Measurements from ENCODE around the gene CLTB. TPM values are rescaled to one million over a fixed set of nuclear protein-coding genes. Genes with fewer than 3 reads are reported as not detected.

Gene CLTB
- total RNA-seq, 1 donor from 2014 or later = 216 TPM

DNA sequence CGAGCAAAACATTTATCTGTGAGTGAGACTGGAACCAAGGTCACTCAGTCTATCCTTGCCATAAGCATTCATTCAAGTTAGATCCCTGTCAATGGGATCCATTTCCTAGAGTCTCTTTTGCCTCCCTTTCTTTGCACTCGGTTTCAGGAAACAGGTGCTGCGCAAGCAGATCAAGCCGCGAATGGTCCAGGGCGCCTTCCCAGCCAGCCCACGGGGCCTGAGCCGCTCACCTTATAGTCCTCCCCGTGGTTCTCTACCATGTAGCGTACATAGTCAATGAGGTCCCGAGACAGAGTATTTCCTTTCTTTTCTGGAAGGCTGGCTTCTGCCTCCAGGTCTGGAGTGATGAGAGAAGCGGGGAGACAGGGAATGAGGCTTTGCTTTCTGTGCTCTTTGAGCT is 31.3 kb downstream of the CLTB start:
- Histone ChIP-seq H3K36me3 (peaks cover 50% of the 10 kb centered on the region), H3K9me3 (replicated peaks) (no peaks in the 10 kb centered on the region), H3K4me1 (peaks cover 54% of the 10 kb centered on the region), H3K27ac (replicated peaks) (no peak overlapping the region), H3K4me3 (no peak overlapping the region), H3K27me3 (ENCODE audit: low read depth) (no peaks in the 10 kb centered on the region)
- TF ChIP-seq, protein P1, sequence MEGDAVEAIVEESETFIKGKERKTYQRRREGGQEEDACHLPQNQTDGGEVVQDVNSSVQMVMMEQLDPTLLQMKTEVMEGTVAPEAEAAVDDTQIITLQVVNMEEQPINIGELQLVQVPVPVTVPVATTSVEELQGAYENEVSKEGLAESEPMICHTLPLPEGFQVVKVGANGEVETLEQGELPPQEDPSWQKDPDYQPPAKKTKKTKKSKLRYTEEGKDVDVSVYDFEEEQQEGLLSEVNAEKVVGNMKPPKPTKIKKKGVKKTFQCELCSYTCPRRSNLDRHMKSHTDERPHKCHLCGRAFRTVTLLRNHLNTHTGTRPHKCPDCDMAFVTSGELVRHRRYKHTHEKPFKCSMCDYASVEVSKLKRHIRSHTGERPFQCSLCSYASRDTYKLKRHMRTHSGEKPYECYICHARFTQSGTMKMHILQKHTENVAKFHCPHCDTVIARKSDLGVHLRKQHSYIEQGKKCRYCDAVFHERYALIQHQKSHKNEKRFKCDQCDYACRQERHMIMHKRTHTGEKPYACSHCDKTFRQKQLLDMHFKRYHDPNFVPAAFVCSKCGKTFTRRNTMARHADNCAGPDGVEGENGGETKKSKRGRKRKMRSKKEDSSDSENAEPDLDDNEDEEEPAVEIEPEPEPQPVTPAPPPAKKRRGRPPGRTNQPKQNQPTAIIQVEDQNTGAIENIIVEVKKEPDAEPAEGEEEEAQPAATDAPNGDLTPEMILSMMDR (IDR thresholded peaks at IDR 0.05; ENCODE audit: borderline replicate concordance) = no peak
- DNase-seq = no peak
- intact Hi-C loops (cut with micrococcal nuclease) = no loop called here

DNA sequence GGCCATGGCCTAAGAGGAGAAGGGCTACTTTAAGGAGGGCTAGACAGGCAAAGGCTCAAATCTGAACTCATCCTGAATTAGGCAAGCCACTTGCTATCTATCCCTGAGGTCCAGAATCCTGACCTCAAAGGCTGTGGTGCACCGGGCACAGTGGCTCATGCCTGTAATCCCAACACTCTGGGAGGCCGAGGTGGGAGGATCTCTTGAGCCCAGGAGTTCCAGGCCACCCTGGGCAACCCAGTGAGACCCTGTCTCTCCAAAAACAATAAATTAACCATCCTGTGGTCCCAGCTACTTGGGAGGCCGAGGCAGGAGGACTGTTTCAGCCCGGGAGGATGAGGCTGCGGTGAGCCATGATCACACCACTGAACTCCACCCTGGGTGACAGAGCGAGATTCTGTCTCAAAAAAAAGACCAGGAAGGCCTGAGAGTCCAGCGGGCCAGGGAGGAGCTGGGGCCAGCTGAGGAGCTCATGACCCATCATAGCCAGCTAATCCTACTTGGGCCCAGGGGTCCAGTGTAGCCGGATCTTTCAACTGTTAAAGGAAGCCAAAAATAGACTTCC is 31.9 kb downstream of the CLTB start:
- TF ChIP-seq, protein P1 (IDR thresholded peaks at IDR 0.05; ENCODE audit: borderline replicate concordance) = no peak
- no peak for DNase-seq
- H3K27ac ChIP-seq (replicated peaks) = no peak overlapping the region
- intact Hi-C loops (cut with micrococcal nuclease) = no loop called here
- peaks cover 49% of the 10 kb centered on the region for H3K36me3 ChIP-seq
- no peaks in the 10 kb centered on the region for H3K27me3 ChIP-seq (ENCODE audit: low read depth)
- H3K4me3 ChIP-seq = no peak overlapping the region
- H3K9me3 ChIP-seq (replicated peaks) = no peaks in the 10 kb centered on the region
- peaks cover 49% of the 10 kb centered on the region for H3K4me1 ChIP-seq

DNA sequence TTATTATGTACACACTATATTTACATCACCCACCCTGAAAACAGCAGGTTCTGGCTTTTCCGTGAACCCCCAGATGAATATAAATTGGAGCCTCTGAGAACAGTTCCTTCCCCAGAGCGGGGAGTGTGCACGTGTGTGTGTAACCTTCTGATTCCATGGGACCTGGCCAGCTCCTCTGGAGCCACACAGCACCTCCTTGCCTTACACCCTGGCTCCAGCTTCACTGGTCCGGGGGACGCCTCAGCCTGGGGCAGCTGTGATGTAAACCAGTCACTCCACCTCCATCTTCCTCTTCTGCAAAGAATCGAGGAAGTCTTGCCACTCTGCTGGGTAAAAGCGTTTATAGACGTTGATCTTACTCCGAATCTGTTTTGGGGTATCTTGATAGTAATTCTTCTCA is 32.4 kb downstream of the CLTB start:
- Histone ChIP-seq H3K4me3 (no peak overlapping the region), H3K27me3 (ENCODE audit: low read depth) (no peaks in the 10 kb centered on the region), H3K4me1 (peaks cover 45% of the 10 kb centered on the region), H3K9me3 (replicated peaks) (no peaks in the 10 kb centered on the region), H3K27ac (replicated peaks) (peak overlapping the region; percentile 88), H3K36me3 (peaks cover 49% of the 10 kb centered on the region)
- intact Hi-C loops (cut with micrococcal nuclease) = no loop called here
- no peak for DNase-seq
- TF ChIP-seq, protein P1 (IDR thresholded peaks at IDR 0.05; ENCODE audit: borderline replicate concordance) = no peak

DNA sequence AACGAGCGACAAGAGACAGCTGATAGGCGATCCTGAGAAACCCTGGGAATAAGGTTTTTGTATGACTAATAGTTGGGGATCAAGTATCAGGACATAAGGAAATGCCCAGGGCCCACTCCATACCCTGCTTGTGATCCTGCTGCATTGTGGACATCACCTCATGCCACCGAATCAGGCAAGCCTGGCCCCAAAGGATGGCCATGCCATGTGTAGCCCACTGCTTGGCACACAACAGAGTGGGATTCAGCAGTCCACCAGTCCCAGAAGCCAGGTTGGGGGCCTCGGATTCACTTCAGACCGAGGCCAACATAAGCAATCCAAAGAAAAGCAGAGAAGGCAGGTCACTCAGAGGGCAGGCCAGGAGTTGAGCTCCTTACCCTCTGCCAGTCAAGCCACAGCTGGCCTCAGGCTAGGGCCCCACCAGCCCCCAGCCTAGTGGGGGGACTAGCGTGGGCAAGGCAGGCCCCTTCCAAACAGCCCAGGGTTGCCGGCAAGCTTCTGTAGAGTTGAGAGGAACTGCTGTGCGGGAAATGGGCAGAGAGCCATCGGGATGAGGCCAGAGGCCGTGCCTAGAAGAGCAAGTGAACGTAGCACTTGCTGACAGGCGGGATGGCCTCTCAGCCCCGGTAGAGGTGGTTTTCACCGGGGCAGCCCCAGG is 33.0 kb downstream of the CLTB start:
- Histone ChIP-seq H3K4me1 (peaks cover 45% of the 10 kb centered on the region), H3K9me3 (replicated peaks) (no peaks in the 10 kb centered on the region), H3K4me3 (no peak overlapping the region), H3K27me3 (ENCODE audit: low read depth) (no peaks in the 10 kb centered on the region), H3K36me3 (peaks cover 49% of the 10 kb centered on the region), H3K27ac (replicated peaks) (peak overlapping the region; percentile 88)
- TF ChIP-seq, protein P1 (IDR thresholded peaks at IDR 0.05; ENCODE audit: borderline replicate concordance) = no peak
- intact Hi-C loops (cut with micrococcal nuclease) = no loop called here
- DNase-seq = no peak

DNA sequence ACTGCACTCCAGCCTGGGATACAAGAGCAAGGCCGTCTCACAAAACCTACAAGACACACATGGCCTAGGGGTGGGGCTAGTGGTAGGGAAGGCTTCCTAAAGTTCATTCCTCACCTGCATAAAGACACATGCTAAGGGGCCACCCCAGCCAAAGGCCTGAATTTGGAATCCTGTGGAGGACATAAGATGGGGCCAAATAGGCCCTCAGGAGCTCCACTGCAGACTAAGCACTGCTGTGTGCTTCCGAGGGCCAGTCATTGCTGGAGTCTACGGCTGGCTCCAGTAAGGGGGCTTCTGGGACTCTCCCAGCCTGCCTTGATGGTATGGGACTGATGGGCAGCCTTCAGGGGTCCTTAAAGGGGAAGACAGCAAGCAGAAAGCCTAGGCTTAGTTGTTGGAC is 33.6 kb downstream of the CLTB start:
- H3K27ac ChIP-seq (replicated peaks) = peak overlapping the region; percentile 88
- intact Hi-C loops (cut with micrococcal nuclease) = no loop called here
- H3K4me1 ChIP-seq = peaks cover 38% of the 10 kb centered on the region
- H3K36me3 ChIP-seq = peaks cover 49% of the 10 kb centered on the region
- no peaks in the 10 kb centered on the region for H3K9me3 ChIP-seq (replicated peaks)
- DNase-seq = no peak
- H3K27me3 ChIP-seq (ENCODE audit: low read depth) = no peaks in the 10 kb centered on the region
- no peak overlapping the region for H3K4me3 ChIP-seq
- TF ChIP-seq, protein P1 (IDR thresholded peaks at IDR 0.05; ENCODE audit: borderline replicate concordance) = no peak
